Activated effector memory CD4-positive, alpha-beta T cell treated with Interleukin-2 at 50 U/mL for 16 hours (primary cell): ENCODE results near the gene CCDC40.
A peak's percentile ranks its signal among the peaks of the same experiment; 100 is the strongest.
"Not testable (repeated sequence)": the region's sequence is repeated elsewhere in the genome, so short reads cannot be mapped to it uniquely, and the experiment has no call there.

Experiments used
- DNase-seq: peaks from one replicate; pipeline ENCODE4 v3.0.0-alpha.2; 2020

CCDC40 gene, protein sequence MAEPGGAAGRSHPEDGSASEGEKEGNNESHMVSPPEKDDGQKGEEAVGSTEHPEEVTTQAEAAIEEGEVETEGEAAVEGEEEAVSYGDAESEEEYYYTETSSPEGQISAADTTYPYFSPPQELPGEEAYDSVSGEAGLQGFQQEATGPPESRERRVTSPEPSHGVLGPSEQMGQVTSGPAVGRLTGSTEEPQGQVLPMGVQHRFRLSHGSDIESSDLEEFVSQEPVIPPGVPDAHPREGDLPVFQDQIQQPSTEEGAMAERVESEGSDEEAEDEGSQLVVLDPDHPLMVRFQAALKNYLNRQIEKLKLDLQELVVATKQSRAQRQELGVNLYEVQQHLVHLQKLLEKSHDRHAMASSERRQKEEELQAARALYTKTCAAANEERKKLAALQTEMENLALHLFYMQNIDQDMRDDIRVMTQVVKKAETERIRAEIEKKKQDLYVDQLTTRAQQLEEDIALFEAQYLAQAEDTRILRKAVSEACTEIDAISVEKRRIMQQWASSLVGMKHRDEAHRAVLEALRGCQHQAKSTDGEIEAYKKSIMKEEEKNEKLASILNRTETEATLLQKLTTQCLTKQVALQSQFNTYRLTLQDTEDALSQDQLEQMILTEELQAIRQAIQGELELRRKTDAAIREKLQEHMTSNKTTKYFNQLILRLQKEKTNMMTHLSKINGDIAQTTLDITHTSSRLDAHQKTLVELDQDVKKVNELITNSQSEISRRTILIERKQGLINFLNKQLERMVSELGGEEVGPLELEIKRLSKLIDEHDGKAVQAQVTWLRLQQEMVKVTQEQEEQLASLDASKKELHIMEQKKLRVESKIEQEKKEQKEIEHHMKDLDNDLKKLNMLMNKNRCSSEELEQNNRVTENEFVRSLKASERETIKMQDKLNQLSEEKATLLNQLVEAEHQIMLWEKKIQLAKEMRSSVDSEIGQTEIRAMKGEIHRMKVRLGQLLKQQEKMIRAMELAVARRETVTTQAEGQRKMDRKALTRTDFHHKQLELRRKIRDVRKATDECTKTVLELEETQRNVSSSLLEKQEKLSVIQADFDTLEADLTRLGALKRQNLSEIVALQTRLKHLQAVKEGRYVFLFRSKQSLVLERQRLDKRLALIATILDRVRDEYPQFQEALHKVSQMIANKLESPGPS

DNA sequence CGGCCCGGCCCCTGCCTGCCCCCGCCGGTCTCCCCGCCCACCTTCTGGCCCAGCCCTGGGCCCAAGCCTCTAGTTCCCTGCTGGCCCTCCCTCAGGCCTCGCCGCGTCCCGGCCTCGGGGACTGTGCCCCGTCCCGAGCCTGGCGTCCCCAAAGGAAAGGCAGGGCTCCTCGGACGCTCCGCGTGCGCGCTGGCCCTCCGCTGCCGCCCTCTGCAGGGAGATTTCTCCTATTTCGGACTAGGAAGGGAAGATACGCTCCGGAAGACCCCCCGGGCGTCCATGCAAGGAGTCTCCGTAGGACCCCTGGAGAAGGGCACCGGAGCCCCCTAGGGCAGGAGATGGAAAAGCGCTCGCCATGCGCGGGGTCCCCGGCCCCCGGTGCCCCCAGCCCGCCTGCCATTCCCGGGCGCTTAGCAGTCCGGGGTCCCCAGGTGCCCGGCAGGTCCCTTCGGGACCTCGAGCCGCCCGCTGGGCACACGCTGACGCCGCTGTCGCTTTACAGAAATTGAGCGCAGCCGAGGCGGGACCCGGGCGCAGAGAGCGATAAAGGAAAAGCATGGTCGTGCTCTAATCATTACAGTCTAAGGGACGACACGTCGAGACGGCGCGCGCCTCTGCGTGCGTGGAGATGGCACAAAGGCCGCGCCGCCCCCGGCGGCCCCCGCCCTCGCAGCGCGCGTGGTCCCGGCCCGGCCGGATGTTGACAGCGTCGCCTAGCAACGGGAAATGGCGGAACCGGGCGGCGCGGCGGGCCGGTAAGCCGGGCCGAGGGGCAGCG is at the start of gene CCDC40:
TSS of gene CCDC40 (plus strand) at position 706 of the 778 bp plus-strand sequence. CDS start at position 727, 21 bp downstream.
- peak; percentile 71 for DNase-seq

GRCh38 chr17:79987187-79987934 is 49.1 kb upstream of the CCDC40 start:
- DNase-seq, result no peak

GRCh38 chr17:79987935-79988184 is 48.6 kb upstream of the CCDC40 start:
- DNase-seq, result no peak

DNA sequence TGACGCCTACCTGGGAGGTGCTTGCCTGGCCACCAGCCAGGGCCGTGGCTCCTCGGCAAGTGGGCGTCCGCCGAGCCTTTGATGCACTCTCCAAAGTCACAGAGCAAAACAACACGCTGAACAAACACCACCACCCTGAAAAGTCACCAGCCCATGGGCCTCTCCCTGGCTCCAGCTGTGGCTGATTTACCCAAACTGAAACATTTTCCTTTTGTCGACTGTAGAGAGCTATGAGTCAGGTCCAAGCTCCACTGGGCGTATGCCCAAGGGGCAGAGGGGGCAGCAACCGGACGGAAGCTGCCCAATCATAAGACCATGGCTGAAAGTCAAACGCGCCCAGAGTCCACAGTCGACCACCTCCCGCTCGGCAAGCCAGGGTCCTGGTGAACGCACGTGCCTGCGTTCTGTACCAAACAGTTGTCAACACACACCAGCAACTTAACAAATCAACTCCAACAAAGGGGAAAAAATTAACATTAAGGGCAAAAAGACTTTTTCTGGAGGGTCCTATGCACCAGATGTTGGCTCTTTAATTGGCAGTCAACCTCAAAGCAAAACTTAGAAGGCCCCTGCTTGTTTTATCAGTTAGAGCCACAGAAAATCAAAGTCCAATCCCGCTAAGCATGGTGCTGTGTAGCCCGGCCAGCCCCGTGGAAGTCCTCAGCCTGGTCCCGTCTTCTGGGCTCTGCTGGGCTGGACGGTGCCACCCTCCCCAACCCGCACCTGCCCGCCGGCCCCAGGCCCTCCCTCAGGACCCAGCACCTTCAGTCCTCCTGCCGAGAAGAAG is 48.1 kb upstream of the CCDC40 start:
- no peak for DNase-seq

- no peak for DNase-seq
Observed at GRCh38 chr17:79989106-79989835, 47.2 kb upstream of the CCDC40 start.

- no peak for DNase-seq
Observed at GRCh38 chr17:79990051-79990592, 46.3 kb upstream of the CCDC40 start.

DNA sequence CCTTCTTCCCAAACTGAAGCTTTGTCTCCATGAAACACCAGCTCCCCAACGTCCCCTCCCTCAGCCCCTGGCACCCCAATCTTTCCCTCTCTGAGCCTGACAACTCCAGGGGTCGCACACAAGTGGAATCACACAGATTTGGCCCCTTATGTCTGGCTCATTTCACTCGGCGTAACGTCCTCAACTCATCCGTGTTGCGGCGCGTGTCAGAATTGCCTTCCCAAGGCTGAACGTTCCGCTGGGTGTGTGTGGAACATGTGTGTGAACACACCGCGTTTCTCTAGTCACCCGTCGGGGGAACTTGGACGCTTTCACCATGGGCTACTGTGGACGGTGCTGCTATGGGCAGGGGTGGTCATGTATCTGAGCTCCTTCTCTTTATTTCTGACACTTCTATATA is 45.7 kb upstream of the CCDC40 start:
- no peak for DNase-seq

DNA sequence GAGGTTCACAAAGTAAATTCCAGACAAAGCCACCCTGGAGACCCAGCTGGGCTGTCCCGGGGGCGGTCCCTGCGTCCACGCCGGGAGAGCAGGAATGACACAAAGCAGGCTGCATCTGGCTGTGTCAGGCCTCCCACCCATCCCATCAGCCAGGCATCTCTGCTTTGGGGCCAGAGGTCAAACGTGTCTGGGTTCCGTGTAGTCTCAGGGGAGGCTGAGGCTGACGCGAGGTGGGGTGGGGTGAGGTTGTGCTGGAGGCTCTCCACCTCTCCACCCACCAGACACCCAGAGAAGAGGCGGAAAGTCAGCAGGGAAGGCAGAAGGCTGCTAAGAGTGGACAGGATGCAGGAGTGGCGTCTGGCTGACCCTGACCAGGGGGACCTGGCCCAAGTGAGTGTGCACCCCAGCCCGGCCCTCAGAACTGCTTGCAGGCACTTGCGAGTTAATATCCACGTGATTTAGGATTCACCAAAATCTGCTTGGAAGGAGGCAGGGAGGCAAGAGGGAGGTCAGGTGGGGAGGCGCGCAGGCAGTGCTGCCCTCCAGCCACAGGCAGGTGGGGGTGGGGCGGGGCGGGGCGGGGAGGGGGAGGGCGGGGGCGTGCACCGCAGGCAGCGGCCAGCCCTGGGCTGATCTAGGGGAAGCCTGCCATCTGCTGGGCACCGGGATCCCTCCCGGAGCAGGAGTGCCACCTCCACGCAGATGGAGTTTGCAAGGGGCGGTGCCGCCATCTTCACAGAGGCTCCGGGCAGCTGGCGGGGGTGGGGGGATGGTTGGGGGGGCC is 45.1 kb upstream of the CCDC40 start:
- peak; percentile 80 for DNase-seq

GRCh38 chr17:79991924-79992648 is 44.4 kb upstream of the CCDC40 start:
- DNase-seq, result no peak

- no peak for DNase-seq
Observed at GRCh38 chr17:79992649-79993389, 43.6 kb upstream of the CCDC40 start.

- DNase-seq, result no peak
Observed at GRCh38 chr17:79993390-79994227, 42.8 kb upstream of the CCDC40 start.

GRCh38 chr17:79994228-79994569 is 42.2 kb upstream of the CCDC40 start:
- not testable (repeated sequence) for DNase-seq

DNA sequence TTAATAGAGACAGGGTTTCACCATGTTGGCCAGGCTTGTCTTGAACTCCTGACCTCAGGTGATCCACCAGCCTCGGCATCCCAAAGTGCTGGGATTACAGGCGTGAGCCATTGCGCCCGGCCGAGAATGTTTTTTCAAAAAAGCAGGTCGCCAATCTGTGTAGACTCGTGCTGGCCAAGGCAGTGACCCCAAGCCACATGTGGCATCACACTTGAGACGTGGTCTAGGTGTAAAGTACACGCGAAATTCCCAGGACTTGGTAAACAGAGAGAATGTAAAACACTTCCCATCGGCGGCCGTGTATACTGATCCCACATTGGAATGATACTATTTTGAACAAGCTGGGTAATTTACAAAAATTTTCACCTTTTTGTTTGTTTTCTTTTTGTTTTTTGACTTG is 41.8 kb upstream of the CCDC40 start:
- no peak for DNase-seq

- DNase-seq, result no peak
Observed at GRCh38 chr17:79995696-79996095, 40.7 kb upstream of the CCDC40 start.

DNA sequence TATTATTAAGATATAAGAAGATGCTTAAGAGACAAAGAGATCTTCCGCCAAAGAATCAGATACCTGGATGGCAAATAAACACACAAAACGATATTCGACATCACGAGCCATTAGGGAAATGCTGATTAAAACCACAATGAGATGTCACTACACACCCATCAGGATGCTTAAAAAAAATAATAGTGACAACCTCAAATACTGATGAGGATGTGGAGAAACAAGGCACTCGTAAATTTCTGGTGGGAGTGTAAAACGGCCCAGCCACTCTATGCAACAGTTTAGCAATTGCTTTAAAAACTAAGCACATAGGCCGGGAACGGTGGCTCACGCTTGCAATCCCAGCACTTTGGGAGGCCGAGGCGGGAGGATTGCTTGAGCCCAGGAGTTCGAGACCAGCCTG is 40.2 kb upstream of the CCDC40 start:
- DNase-seq, result no peak

DNA sequence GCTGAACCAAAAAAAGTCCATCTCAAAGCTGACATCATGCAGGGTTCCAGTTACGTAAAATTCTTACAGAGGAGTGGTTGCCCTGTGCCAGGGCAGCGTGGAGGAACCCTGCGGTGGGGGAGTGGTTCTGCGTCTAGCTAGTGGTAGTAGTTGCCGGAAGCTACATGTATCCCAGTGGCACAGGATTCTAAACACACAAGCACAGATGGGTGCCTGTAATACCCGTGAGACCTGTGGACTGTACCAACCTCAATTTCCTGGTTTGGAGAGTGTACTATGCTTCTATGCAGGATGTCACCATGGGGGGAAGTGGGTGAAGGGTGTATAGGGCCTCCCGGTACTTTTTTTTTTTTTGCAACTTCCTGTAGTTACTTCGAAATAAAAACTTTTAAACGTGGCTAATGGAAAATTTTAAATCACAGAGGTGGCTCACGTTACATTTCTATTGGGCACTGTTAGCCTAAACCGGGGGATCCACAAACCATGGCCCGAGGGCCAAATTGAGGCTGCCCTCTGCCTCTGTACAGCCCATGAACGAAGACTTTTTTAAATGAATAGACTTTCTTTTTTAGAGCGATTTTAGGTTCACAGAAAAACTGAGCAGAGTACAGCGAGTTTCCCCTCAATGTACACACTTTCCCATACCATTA is 39.3 kb upstream of the CCDC40 start:
- DNase-seq, result peak; percentile 70

GRCh38 chr17:80000136-80000535 is 36.3 kb upstream of the CCDC40 start:
- DNase-seq, result no peak
